MM.1S (cell line): ENCODE measurements around the gene FBXO45.

Experiments used
- DNase-seq: peaks from one replicate; pipeline ENCODE4 v3.0.0-alpha.2; 2015
- H2AFZ ChIP-seq: fragments of 300-600 bp; sonication (generic); 2 replicates; pipeline ENCODE4 v1.6.0; 2016; ENCODE audit warnings: antibody characterized with exemption, low read length
- H3F3A ChIP-seq: fragments of 300-600 bp; sonication (generic); 2 replicates; pipeline ENCODE4 v1.6.1; 2016; ENCODE audit warnings: mild to moderate bottlenecking, antibody characterized with exemption, low read length, moderate library complexity, mixed read lengths; ENCODE audit not compliant: insufficient read depth
- H3K27ac ChIP-seq: fragments of 300-600 bp; sonication (generic); 2 replicates; pipeline ENCODE4 v1.5.1; 2016; ENCODE audit warnings: mild to moderate bottlenecking, low read length
- H3K27me3 ChIP-seq: fragments of 300-600 bp; sonication (generic); replicated peaks from 2 replicates; pipeline ENCODE4 v1.6.0; 2016; ENCODE audit warnings: low read length; ENCODE audit not compliant: insufficient read depth
- H3K36me3 ChIP-seq: fragments of 300-600 bp; sonication (generic); replicated peaks from 2 replicates; pipeline ENCODE4 v1.6.1; 2016; ENCODE audit warnings: mild to moderate bottlenecking, low read length, mixed read lengths; ENCODE audit not compliant: insufficient read depth
- H3K4me1 ChIP-seq: fragments of 300-600 bp; sonication (generic); 2 replicates; pipeline ENCODE4 v1.6.1; 2016; ENCODE audit warnings: low read length, mixed read lengths
- H3K4me2 ChIP-seq: fragments of 300-600 bp; sonication (generic); 2 replicates; pipeline ENCODE4 v1.6.0; 2016; ENCODE audit warnings: low read depth, low read length
- H3K4me3 ChIP-seq: fragments of 300-600 bp; sonication (generic); 2 replicates; pipeline ENCODE4 v1.5.1; 2016; ENCODE audit warnings: low read length, mixed read lengths
- H3K79me2 ChIP-seq: fragments of 300-600 bp; sonication (generic); 2 replicates; pipeline ENCODE4 v1.6.1; 2016; ENCODE audit warnings: mixed run types, low read length, mixed read lengths
- H3K9ac ChIP-seq: fragments of 300-600 bp; sonication (generic); 2 replicates; pipeline ENCODE4 v1.6.1; 2016; ENCODE audit warnings: low read length, mixed read lengths
- H3K9me2 ChIP-seq: fragments of 300-600 bp; sonication (generic); replicated peaks from 2 replicates; pipeline ENCODE4 v1.6.1; 2016; ENCODE audit warnings: mild to moderate bottlenecking, low read length, mixed read lengths; ENCODE audit not compliant: insufficient read depth
- H3K9me3 ChIP-seq: fragments of 300-600 bp; sonication (generic); replicated peaks from 2 replicates; pipeline ENCODE4 v1.6.1; 2016; ENCODE audit warnings: mild to moderate bottlenecking, low read length, mixed read lengths; ENCODE audit not compliant: insufficient read depth
- H4K20me1 ChIP-seq: fragments of 300-600 bp; sonication (generic); 2 replicates; pipeline ENCODE4 v1.6.1; 2016; ENCODE audit warnings: mild to moderate bottlenecking, low read length, moderate library complexity, mixed read lengths; ENCODE audit not compliant: insufficient read depth
- CTCF ChIP-seq: fragments of 300-600 bp; sonication (generic); IDR thresholded peaks from 2 replicates; pipeline ENCODE4 v1.5.1; 2016; ENCODE audit warnings: antibody characterized with exemption, low read length, mixed read lengths
- EZH2 ChIP-seq: fragments of 300-600 bp; sonication (generic); optimal IDR thresholded peaks from 2 replicates; pipeline ENCODE3; 2017; ENCODE audit warnings: low read depth, mild to moderate bottlenecking, antibody characterized with exemption, low read length, mixed read lengths
- EZH2phosphoT487 ChIP-seq: fragments of 300-600 bp; sonication (generic); IDR thresholded peaks from 2 replicates; pipeline ENCODE4 v1.6.1; 2018; ENCODE audit warnings: antibody characterized with exemption, low read length

The FBXO45 gene

GRCh38 chr3:196537319-196537984 is 31.0 kb upstream of the FBXO45 start:
- Histone ChIP-seq H4K20me1 (no peaks in the 10 kb centered on the region), H3K9me3 (no peaks in the 10 kb centered on the region), H3K79me2 (no peaks in the 10 kb centered on the region), H3K27ac (no peak overlapping the region), H3K4me2 (no peak overlapping the region), H2AFZ (no peak overlapping the region), H3F3A (no peaks in the 10 kb centered on the region), H3K9ac (no peak overlapping the region), H3K27me3 (no peaks in the 10 kb centered on the region), H3K9me2 (no peaks in the 10 kb centered on the region), H3K36me3 (no peaks in the 10 kb centered on the region), H3K4me3 (no peak overlapping the region), H3K4me1 (no peaks in the 10 kb centered on the region)
- peak; percentile 50 for DNase-seq
- TF ChIP-seq CTCF (peak; percentile 87), EZH2phosphoT487 (no peak)

GRCh38 chr3:196541684-196542445 is 26.6 kb upstream of the FBXO45 start:
- Histone ChIP-seq H3F3A (no peaks in the 10 kb centered on the region), H3K79me2 (no peaks in the 10 kb centered on the region), H2AFZ (no peak overlapping the region), H3K9ac (no peak overlapping the region), H3K4me1 (no peaks in the 10 kb centered on the region), H3K9me2 (no peaks in the 10 kb centered on the region), H3K9me3 (no peaks in the 10 kb centered on the region), H3K36me3 (no peaks in the 10 kb centered on the region), H4K20me1 (no peaks in the 10 kb centered on the region), H3K4me3 (no peak overlapping the region), H3K4me2 (no peak overlapping the region), H3K27me3 (no peaks in the 10 kb centered on the region), H3K27ac (no peak overlapping the region)
- DNase-seq = no peak
- TF ChIP-seq CTCF (no peak), EZH2 (no peak), EZH2phosphoT487 (no peak)

DNA sequence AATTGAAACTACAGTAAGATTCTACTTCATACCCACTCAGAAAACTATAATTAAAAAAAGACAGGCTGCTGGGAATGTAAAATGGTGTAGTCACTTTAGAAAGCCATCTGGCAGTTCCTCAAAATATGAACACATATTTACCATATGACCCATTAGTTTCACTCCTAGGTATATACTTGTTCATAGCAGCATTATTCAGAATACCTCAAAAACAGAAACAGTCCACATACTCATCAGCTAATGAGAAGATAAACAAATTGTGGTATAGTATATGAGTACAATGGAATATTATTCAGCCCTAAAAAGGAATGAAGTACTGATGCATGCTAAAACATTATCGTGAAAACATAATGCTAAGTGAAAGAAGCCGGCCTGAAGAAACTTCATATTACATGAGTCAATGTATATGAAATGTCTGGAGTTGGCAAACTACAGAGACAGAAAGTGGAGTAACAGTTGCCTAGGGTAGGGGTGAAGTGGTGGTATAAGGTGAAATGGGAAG is 23.9 kb upstream of the FBXO45 start:
- Histone ChIP-seq H4K20me1 (no peaks in the 10 kb centered on the region), H3K4me1 (no peaks in the 10 kb centered on the region), H3K79me2 (no peaks in the 10 kb centered on the region), H3K9me3 (no peaks in the 10 kb centered on the region), H3K4me3 (no peak overlapping the region), H3K36me3 (no peaks in the 10 kb centered on the region), H3K4me2 (no peak overlapping the region), H3K27ac (no peak overlapping the region), H3K27me3 (no peaks in the 10 kb centered on the region), H3K9me2 (no peaks in the 10 kb centered on the region), H2AFZ (no peak overlapping the region), H3K9ac (no peak overlapping the region), H3F3A (no peaks in the 10 kb centered on the region)
- DNase-seq = no peak
- TF ChIP-seq CTCF (no peak), EZH2phosphoT487 (no peak), EZH2 (no peak)
